T-helper 17 cell (primary cell): ENCODE measurements around the gene IPO11. TPM values are rescaled to one million over a fixed set of nuclear protein-coding genes. Genes with fewer than 3 reads are reported as not detected.

Experiments used
- ATAC-seq: fragments of 150-1000 bp; cut with Tn5 transposase; 2 replicates; pipeline ENCODE4 v1.10.0; 2021; ENCODE audit warnings: mild to moderate bottlenecking, moderate library complexity
- DNase-seq, 3 donors: peaks; one replicate each; pipeline versions ENCODE4 v3.0.0 to v3.0.0-alpha.2; 2020 to 2021
- H3K9me3 ChIP-seq: one replicate; pipeline ENCODE4 v1.7.0; 2013; ENCODE audit warnings: low read length, mild to moderate bottlenecking; ENCODE audit not compliant: control insufficient read depth, poor library complexity, severe bottlenecking
- H3K27ac Mint-ChIP-seq: one replicate; pipeline ENCODE4 v1.8.0; 2022; ENCODE audit warnings: mild to moderate bottlenecking, moderate library complexity, mixed read lengths
- H3K27me3 Mint-ChIP-seq: one replicate; pipeline ENCODE4 v1.8.0; 2022; ENCODE audit warnings: mixed read lengths
- H3K36me3 Mint-ChIP-seq: one replicate; pipeline ENCODE4 v1.8.0; 2022; ENCODE audit warnings: low read depth, mixed read lengths
- H3K4me1 Mint-ChIP-seq: one replicate; pipeline ENCODE4 v1.8.0; 2022; ENCODE audit warnings: mild to moderate bottlenecking, mixed read lengths
- H3K4me3 Mint-ChIP-seq: one replicate; pipeline ENCODE4 v1.8.0; 2022; ENCODE audit warnings: mild to moderate bottlenecking, moderate library complexity, mixed read lengths
- total RNA-seq, 4 donors: library from RNA in 2 of 4; stranded (reverse) in 2 of 4; gene quantifications; one replicate each; pipeline ENCODE4 v1.2.3 and lab custom pipeline; 2022 to 2026

IPO11 gene
- total RNA-seq, 2 donors from 2014 or later: 17.9 to 18.3 TPM

- Mint-ChIP-seq H3K4me1 (peaks cover 24% of the 10 kb centered on the region), H3K27me3 (no peaks in the 10 kb centered on the region), H3K36me3 (peaks cover 2% of the 10 kb centered on the region), H3K4me3 (peak within 1 kb of the TSS; percentile 98), H3K27ac (peak within 1 kb of the TSS; percentile 94)
- ATAC-seq: peak; percentile 98
- peak; percentile 81 to 86 (median 85) for DNase-seq
- no peaks in the 10 kb centered on the region for H3K9me3 ChIP-seq
Observed at GRCh38 chr5:62403411-62404250, 8.9 kb upstream of the IPO11 start, which contains the start of gene DIMT1. DIMT1 (minus strand) TSS chr5:62403905; CDS start chr5:62403772, 133 bp downstream.

- DNase-seq: no peak
- ATAC-seq: no peak
- no peaks in the 10 kb centered on the region for H3K27me3 Mint-ChIP-seq
- no peak overlapping the region for H3K27ac Mint-ChIP-seq
- no peaks in the 10 kb centered on the region for H3K9me3 ChIP-seq
- no peaks in the 10 kb centered on the region for H3K36me3 Mint-ChIP-seq
- peak overlapping the region; percentile 94 for H3K4me3 Mint-ChIP-seq
- H3K4me1 Mint-ChIP-seq: peaks cover 19% of the 10 kb centered on the region
Observed at GRCh38 chr5:62413711-62414110, 1.1 kb downstream of the IPO11 start.

GRCh38 chr5:62418462-62419076 is 6.0 kb downstream of the IPO11 start:
- ATAC-seq: no peak
- DNase-seq: no peak
- no peaks in the 10 kb centered on the region for H3K36me3 Mint-ChIP-seq
- H3K4me1 Mint-ChIP-seq: peaks cover 20% of the 10 kb centered on the region
- no peak overlapping the region for H3K27ac Mint-ChIP-seq
- no peak overlapping the region for H3K4me3 Mint-ChIP-seq
- no peaks in the 10 kb centered on the region for H3K27me3 Mint-ChIP-seq
- H3K9me3 ChIP-seq: no peaks in the 10 kb centered on the region

GRCh38 chr5:62419609-62420008 is 7.0 kb downstream of the IPO11 start:
- DNase-seq (no peak), ATAC-seq (no peak)
- H3K9me3 ChIP-seq: no peaks in the 10 kb centered on the region
- no peaks in the 10 kb centered on the region for H3K36me3 Mint-ChIP-seq
- no peak overlapping the region for H3K4me3 Mint-ChIP-seq
- no peak overlapping the region for H3K27ac Mint-ChIP-seq
- no peaks in the 10 kb centered on the region for H3K27me3 Mint-ChIP-seq
- H3K4me1 Mint-ChIP-seq: peaks cover 19% of the 10 kb centered on the region

GRCh38 chr5:62421414-62421813 is 8.9 kb downstream of the IPO11 start:
- ATAC-seq (no peak), DNase-seq (no peak)
- Mint-ChIP-seq H3K27me3 (no peaks in the 10 kb centered on the region), H3K4me3 (no peak overlapping the region), H3K36me3 (no peaks in the 10 kb centered on the region), H3K4me1 (peaks cover 21% of the 10 kb centered on the region), H3K27ac (no peak overlapping the region)
- no peaks in the 10 kb centered on the region for H3K9me3 ChIP-seq

- H3K27me3 Mint-ChIP-seq: no peaks in the 10 kb centered on the region
- no peak overlapping the region for H3K4me3 Mint-ChIP-seq
- H3K9me3 ChIP-seq: no peaks in the 10 kb centered on the region
- no peak for ATAC-seq
- H3K4me1 Mint-ChIP-seq: peaks cover 17% of the 10 kb centered on the region
- no peaks in the 10 kb centered on the region for H3K36me3 Mint-ChIP-seq
- DNase-seq: no peak
- no peak overlapping the region for H3K27ac Mint-ChIP-seq
Observed at GRCh38 chr5:62424763-62425162, 12.2 kb downstream of the IPO11 start.

GRCh38 chr5:62431735-62432620 is 19.4 kb downstream of the IPO11 start:
- peaks cover 17% of the 10 kb centered on the region for H3K4me1 Mint-ChIP-seq
- DNase-seq: no peak
- no peaks in the 10 kb centered on the region for H3K9me3 ChIP-seq
- peak overlapping the region; percentile 60 for H3K27ac Mint-ChIP-seq
- no peaks in the 10 kb centered on the region for H3K27me3 Mint-ChIP-seq
- H3K36me3 Mint-ChIP-seq: no peaks in the 10 kb centered on the region
- no peak for ATAC-seq
- no peak overlapping the region for H3K4me3 Mint-ChIP-seq

- Mint-ChIP-seq H3K27me3 (no peaks in the 10 kb centered on the region), H3K4me3 (no peak overlapping the region), H3K27ac (peak overlapping the region; percentile 60), H3K36me3 (no peaks in the 10 kb centered on the region), H3K4me1 (peaks cover 17% of the 10 kb centered on the region)
- ATAC-seq (no peak), DNase-seq (no peak)
- H3K9me3 ChIP-seq: no peaks in the 10 kb centered on the region
Observed at GRCh38 chr5:62432621-62433064, 20.1 kb downstream of the IPO11 start.

- Mint-ChIP-seq H3K36me3 (peaks cover 7% of the 10 kb centered on the region), H3K4me1 (peaks cover 2% of the 10 kb centered on the region), H3K27me3 (no peaks in the 10 kb centered on the region), H3K27ac (peak overlapping the region; percentile 16), H3K4me3 (no peak overlapping the region)
- no peak for ATAC-seq
- DNase-seq: no peak
- no peaks in the 10 kb centered on the region for H3K9me3 ChIP-seq
Observed at GRCh38 chr5:62448528-62448927, 36.0 kb downstream of the IPO11 start.

GRCh38 chr5:62450259-62450658 is 37.7 kb downstream of the IPO11 start:
- peaks cover 6% of the 10 kb centered on the region for H3K4me1 Mint-ChIP-seq
- no peak overlapping the region for H3K4me3 Mint-ChIP-seq
- no peak overlapping the region for H3K27ac Mint-ChIP-seq
- peaks cover 11% of the 10 kb centered on the region for H3K36me3 Mint-ChIP-seq
- no peaks in the 10 kb centered on the region for H3K9me3 ChIP-seq
- no peaks in the 10 kb centered on the region for H3K27me3 Mint-ChIP-seq
- ATAC-seq: no peak
- no peak for DNase-seq

- peaks cover 9% of the 10 kb centered on the region for H3K36me3 Mint-ChIP-seq
- peak overlapping the region; percentile 57 for H3K27ac Mint-ChIP-seq
- no peaks in the 10 kb centered on the region for H3K27me3 Mint-ChIP-seq
Observed at GRCh38 chr5:62457071-62457470, 44.5 kb downstream of the IPO11 start.

GRCh38 chr5:62460578-62460983 is 48.0 kb downstream of the IPO11 start:
- Mint-ChIP-seq H3K27me3 (no peaks in the 10 kb centered on the region), H3K27ac (peak overlapping the region; percentile 14), H3K4me1 (peaks cover 6% of the 10 kb centered on the region), H3K36me3 (no peaks in the 10 kb centered on the region), H3K4me3 (no peak overlapping the region)
- DNase-seq (no peak), ATAC-seq (peak; percentile 39)
- no peaks in the 10 kb centered on the region for H3K9me3 ChIP-seq

More at GRCh38 chr5:62457071-62457470, 44.5 kb downstream of the IPO11 start:
- Mint-ChIP-seq H3K4me3 (no peak overlapping the region), H3K4me1 (peaks cover 13% of the 10 kb centered on the region)
- no peaks in the 10 kb centered on the region for H3K9me3 ChIP-seq
- ATAC-seq: no peak
- no peak for DNase-seq

GRCh38 chr5:62461561-62461960 is 49.0 kb downstream of the IPO11 start:
- Mint-ChIP-seq H3K4me1 (peaks cover 10% of the 10 kb centered on the region), H3K36me3 (no peaks in the 10 kb centered on the region), H3K27me3 (no peaks in the 10 kb centered on the region), H3K27ac (no peak overlapping the region), H3K4me3 (no peak overlapping the region)
- DNase-seq (no peak), ATAC-seq (no peak)
- H3K9me3 ChIP-seq: no peaks in the 10 kb centered on the region
